ENCODE results near the gene EFNA5.

GRCh38 chr5:107661038-107661649 is 9.6 kb downstream of the EFNA5 start:
- TF ChIP-seq ZNF274 (IDR thresholded peaks at IDR 0.05; ENCODE audit: low read depth, low read length) (no peak), YY1 (IDR thresholded peaks at IDR 0.05; ENCODE audit: insufficient read depth, insufficient read length) (no peak), SUZ12 (IDR thresholded peaks at IDR 0.05; ENCODE audit: extremely low read depth, insufficient read depth, insufficient read length) (no peak)

Measured in NT2/D1 (cell line).